IMR-90 (cell line): ENCODE measurements around the gene CORO7. TPM values are rescaled to one million over a fixed set of nuclear protein-coding genes. Genes with fewer than 3 reads are reported as not detected.

Experiments
- ATAC-seq: fragments of 200-7000 bp; cut with Tn5 transposase; 2 replicates; pipeline ENCODE4 v1.9.1; 2020; ENCODE audit warnings: low read depth, mild to moderate bottlenecking, moderate library complexity
- BruUV-seq: library from RNA; stranded (reverse); fragments of 400-500 nt; replicated peaks from 2 replicates; lab custom pipeline; 2021; lab: Mats Ljungman, UMichigan
- CTCF ChIA-PET: fragments of 300-600 bp; formaldehyde crosslinking; extraction: SDS; loops from one replicate; lab custom pipeline; 2021; ENCODE audit warnings: antibody characterized with exemption; lab: Yijun Ruan, JAX
- POLR2A ChIA-PET: fragments of 300-600 bp; sonication (Branson Sonifier 250); formaldehyde crosslinking; loops from one replicate; lab custom pipeline; 2022; ENCODE audit warnings: antibody characterized with exemption; ENCODE audit not compliant: unreplicated experiment; lab: Charles Lee
- DNase-seq: peaks from one replicate; pipeline ENCODE4 v3.0.0; 2013
- H2AFZ ChIP-seq: replicated peaks from 2 replicates; pipeline ENCODE3; 2013; ENCODE audit warnings: low read length, mild to moderate bottlenecking; ENCODE audit not compliant: poor library complexity
- H2AK5ac ChIP-seq: 2 replicates; pipeline ENCODE4 v1.6.1; 2013; ENCODE audit warnings: low read depth, low read length, inconsistent platforms
- H2AK9ac ChIP-seq: replicated peaks from 2 replicates; pipeline ENCODE3; 2013; ENCODE audit warnings: mild to moderate bottlenecking, low read depth, low read length, moderate library complexity; ENCODE audit not compliant: poor library complexity
- H2BK120ac ChIP-seq: 2 replicates; pipeline ENCODE4 v1.6.1; 2013; ENCODE audit warnings: low read depth, low read length, inconsistent platforms
- H2BK15ac ChIP-seq: 3 replicates; pipeline ENCODE4 v1.6.1; 2013; ENCODE audit warnings: low read depth, low read length, inconsistent platforms
- H2BK20ac ChIP-seq: 2 replicates; pipeline ENCODE4 v1.6.1; 2013; ENCODE audit warnings: low read depth, mild to moderate bottlenecking, inconsistent platforms, low read length, moderate library complexity
- H2BK5ac ChIP-seq: 2 replicates; pipeline ENCODE4 v1.6.1; 2013; ENCODE audit warnings: mild to moderate bottlenecking, low read depth, low read length, inconsistent platforms; ENCODE audit not compliant: poor library complexity, severe bottlenecking
- H3K14ac ChIP-seq: replicated peaks from 2 replicates; pipeline ENCODE4 v1.6.1; 2013; ENCODE audit warnings: low read depth, low read length, inconsistent platforms
- H3K18ac ChIP-seq: 2 replicates; pipeline ENCODE4 v1.6.1; 2013; ENCODE audit warnings: low read depth, low read length, control low read depth
- H3K23ac ChIP-seq: 2 replicates; pipeline ENCODE4 v1.6.1; 2013; ENCODE audit warnings: low read depth, low read length, inconsistent platforms
- H3K27ac ChIP-seq: 2 replicates; pipeline ENCODE4 v1.5.1; 2013; ENCODE audit warnings: mild to moderate bottlenecking, control low read depth, low read length; ENCODE audit not compliant: insufficient read depth
- H3K27me3 ChIP-seq: 2 replicates; pipeline ENCODE4 v1.6.1; 2013; ENCODE audit warnings: low read length; ENCODE audit not compliant: control insufficient read depth, insufficient read depth
- H3K36me3 ChIP-seq: 2 replicates; pipeline ENCODE4 v1.6.1; 2013; ENCODE audit warnings: low read length, mixed read lengths; ENCODE audit not compliant: control insufficient read depth, insufficient read depth
- H3K4ac ChIP-seq: 2 replicates; pipeline ENCODE4 v1.6.1; 2013; ENCODE audit warnings: low read depth, low read length, inconsistent platforms
- H3K4me1 ChIP-seq: 2 replicates; pipeline ENCODE4 v1.6.1; 2013; ENCODE audit warnings: low read length, mixed read lengths; ENCODE audit not compliant: control insufficient read depth, insufficient read depth
- H3K4me2 ChIP-seq: 2 replicates; pipeline ENCODE4 v1.6.1; 2013; ENCODE audit warnings: low read depth, mild to moderate bottlenecking, control low read depth, low read length, moderate library complexity
- H3K4me3 ChIP-seq: 2 replicates; pipeline ENCODE4 v1.5.1; 2013; ENCODE audit warnings: low read depth, mild to moderate bottlenecking, control low read depth, low read length, moderate library complexity; ENCODE audit not compliant: insufficient read depth
- H3K56ac ChIP-seq: 2 replicates; pipeline ENCODE4 v1.6.1; 2013; ENCODE audit warnings: low read length, inconsistent platforms; ENCODE audit not compliant: insufficient read depth; ENCODE audit errors: extremely low read depth
- H3K79me1 ChIP-seq, 2 experiments: 2 replicates each; pipeline ENCODE4 v1.6.1; 2013; ENCODE audit warnings: low read length in 2 of 2, inconsistent platforms in 1 of 2, low read depth in 1 of 2
- H3K9ac ChIP-seq: 2 replicates; pipeline ENCODE4 v1.6.1; 2013; ENCODE audit warnings: low read depth, low read length, control low read depth
- H3K9me1 ChIP-seq: 2 replicates; pipeline ENCODE4 v1.6.1; 2013; ENCODE audit warnings: low read length, inconsistent platforms; ENCODE audit not compliant: insufficient read depth
- H3K9me3 ChIP-seq: 2 replicates; pipeline ENCODE4 v1.6.1; 2013; ENCODE audit warnings: low read length; ENCODE audit not compliant: control insufficient read depth, insufficient read depth
- H4K20me1 ChIP-seq: 2 replicates; pipeline ENCODE4 v1.6.1; 2013; ENCODE audit warnings: low read length, inconsistent platforms; ENCODE audit not compliant: insufficient read depth
- H4K5ac ChIP-seq: 2 replicates; pipeline ENCODE4 v1.6.1; 2013; ENCODE audit warnings: mild to moderate bottlenecking, low read depth, low read length, control low read depth
- H4K8ac ChIP-seq, 2 experiments: 2 replicates each; pipeline ENCODE4 v1.6.1; 2013; ENCODE audit warnings: low read depth in 2 of 2, low read length in 2 of 2, control low read depth in 1 of 2, inconsistent platforms in 1 of 2
- H4K91ac ChIP-seq: 2 replicates; pipeline ENCODE4 v1.6.1; 2013; ENCODE audit warnings: low read depth, low read length, inconsistent platforms; ENCODE audit not compliant: insufficient read depth
- CHD1 ChIP-seq: IDR thresholded peaks from 2 replicates; pipeline ENCODE4 v1.6.1; 2012; ENCODE audit warnings: low read depth, low read length, improper control_type of control experiment
- ELK1 ChIP-seq: fragments of 150-350 bp; IDR thresholded peaks from 2 replicates; pipeline ENCODE4 v1.6.1; 2016; ENCODE audit warnings: low read depth, mild to moderate bottlenecking, low read length, moderate library complexity, borderline replicate concordance
- FOS ChIP-seq: fragments of 150-350 bp; IDR thresholded peaks from 2 replicates; pipeline ENCODE4 v1.6.1; 2016; ENCODE audit warnings: low read depth, low read length
- MAZ ChIP-seq: IDR thresholded peaks from 2 replicates; pipeline ENCODE4 v1.6.1; 2012; ENCODE audit warnings: low read depth, mild to moderate bottlenecking, low read length, improper control_type of control experiment, moderate library complexity, borderline replicate concordance
- MXI1 ChIP-seq: IDR thresholded peaks from 2 replicates; pipeline ENCODE4 v1.6.1; 2012; ENCODE audit warnings: low read depth, mild to moderate bottlenecking, low read length, moderate library complexity, borderline replicate concordance
- SMC3 ChIP-seq: fragments of 150-350 bp; IDR thresholded peaks from 2 replicates; pipeline ENCODE4 v1.6.1; 2016; ENCODE audit warnings: low read depth, mild to moderate bottlenecking, antibody characterized with exemption, low read length, moderate library complexity
- WGBS, 2 experiments: methylation state at CpG; one replicate each; pipeline versions ENCODE4 v1.1.5 to v1.1.7; 2013; ENCODE audit warnings: missing lambda C conversion rate in 2 of 2; ENCODE audit not compliant: insufficient read length in 1 of 2; ENCODE audit errors: extremely low coverage in 2 of 2; 5-methylcytosine and 5-hydroxymethylcytosine counted together
- dilution Hi-C: fragments of 300-500 bp; cut with HindIII; formaldehyde crosslinking; loops from one replicate; pipeline ENCODE4 v1.14.3; 2018; ENCODE audit warnings: low sequenced_read_pairs; ENCODE audit not compliant: unreplicated experiment
- in situ Hi-C: fragments of 300-500 bp; cut with MboI; formaldehyde crosslinking; loops from 3 replicates; pipeline ENCODE4 v1.14.3; 2019; ENCODE audit warnings: low sequenced_read_pairs, inconsistent platforms, mixed read lengths
- intact Hi-C: fragments of 100-400 bp; cut with micrococcal nuclease; formaldehyde crosslinking; loops from 2 replicates; pipeline ENCODE4 v1.10.0; 2022
- polyA plus RNA-seq, 3 experiments: library from polyadenylated mRNA; depleted of rRNA; stranded (reverse); fragments of >200 nt; gene quantifications; 2 replicates each; pipeline ENCODE4 v1.2.3, GENCODE V29; 2012; ENCODE audit warnings: low replicate concordance in 1 of 3
- total RNA-seq: library from RNA; depleted of rRNA; stranded (reverse); fragments of >200 nt; gene quantifications from 2 replicates; pipeline ENCODE4 v1.2.3, GENCODE V29; 2012

Gene CORO7
- total and polyA plus RNA-seq, 2 of the 4 experiments (the other 2 are of a cell fraction), result 6.3 to 26.7 TPM

GRCh38 chr16:4315186-4316107 is 100.9 kb downstream of the CORO7 start, which contains the start of gene GLIS2:
GLIS2 (plus strand) TSS chr16:4316067; CDS start chr16:4332281, 16,214 bp downstream.
- H4K8ac ChIP-seq, result peak within 1 kb of the TSS; percentile 46 to 76; a peak in 3 of 4 replicates
- peak within 1 kb of the TSS; percentile 86 for H2BK5ac ChIP-seq
- H2AK5ac ChIP-seq, result peak within 1 kb of the TSS; percentile 66
- dilution Hi-C loops (no loop called here), intact Hi-C loops (loop anchor here (2.0 to 5.0 kb wide), 2 partner anchors 35 to 43 kb away; partner anchors contain the start of genes PAM16 and TFAP4), in situ Hi-C loops (no loop called here)
- peak within 1 kb of the TSS; percentile 94 for H3K4ac ChIP-seq
- H3K36me3 ChIP-seq, result no peaks in the 10 kb centered on the region
- H3K18ac ChIP-seq, result peak within 1 kb of the TSS; percentile 39
- ATAC-seq (peak; percentile 82), DNase-seq (peak; percentile 82)
- peaks cover 6 to 44% of the 10 kb centered on the region in 2 experiments; a peak in 3 of 4 replicates for H3K79me1 ChIP-seq
- peaks cover 40% of the 10 kb centered on the region for H4K20me1 ChIP-seq
- H2BK120ac ChIP-seq, result peak within 1 kb of the TSS; percentile 89
- H3K27me3 ChIP-seq, result no peaks in the 10 kb centered on the region
- peaks cover 22% of the 10 kb centered on the region for H3K4me1 ChIP-seq
- no peaks in the 10 kb centered on the region for H3K9me3 ChIP-seq
- peak within 1 kb of the TSS; percentile 97 for H2AFZ ChIP-seq
- peaks cover 13% of the 10 kb centered on the region for H3K9me1 ChIP-seq
- H3K23ac ChIP-seq, result peak within 1 kb of the TSS; percentile 59
- peak within 1 kb of the TSS; percentile 92 for H3K14ac ChIP-seq
- 0% methylated on average over 16 of the region's 115 CpGs; no CpG with 5 or more reads in 1 of the 2 experiments for WGBS, 2 experiments
- CTCF ChIA-PET, result interaction anchor here (0.8 kb wide), 1 partner anchor 25 kb away, joined by 3 read pairs; no protein-coding TSS in a partner anchor
- peak within 1 kb of the TSS; percentile 81; the same call in 1 of the 3 replicates for H2BK15ac ChIP-seq
- H2BK20ac ChIP-seq, result peak within 1 kb of the TSS; percentile 84
- peak within 1 kb of the TSS; percentile 89 for H4K91ac ChIP-seq
- peak; percentile 89 for TF ChIP-seq MAZ
- TF ChIP-seq MXI1, result no peak
- no peak for TF ChIP-seq ELK1
- TF ChIP-seq CHD1, result no peak
- TF ChIP-seq SMC3, result no peak
- no peak for TF ChIP-seq FOS
- H3K4me2 ChIP-seq, result peak within 1 kb of the TSS; percentile 76
- H3K4me3 ChIP-seq, result peak within 1 kb of the TSS; percentile 74
- BruUV-seq, result no TSS peak
- peak within 1 kb of the TSS; percentile 98 for H2AK9ac ChIP-seq
- peak within 1 kb of the TSS; percentile 68 for H3K9ac ChIP-seq
- POLR2A ChIA-PET, result interaction anchor here (0.7 to 1.1 kb wide), 3 partner anchors 11 to 101 kb away, joined by 3 to 9 read pairs (median 3); partner anchors contain the start of gene CORO7
- peak within 1 kb of the TSS; percentile 76 for H4K5ac ChIP-seq
- peak within 1 kb of the TSS; percentile 57 for H3K56ac ChIP-seq
- peak within 1 kb of the TSS; percentile 73 for H3K27ac ChIP-seq
